ENCODE data around the gene SPATA9.
A peak's percentile ranks its signal among the peaks of the same experiment; 100 is the strongest.

The SPATA9 gene

GRCh38 chr5:95682891-95683290 is at the start of gene SPATA9:
Gene SPATA9, minus strand, starts transcription at chr5:95682991. Its CDS starts 137 bp downstream, at chr5:95682854.
- H3K4me3 ChIP-seq (ENCODE audit: low read depth in 1 of 2, low read length in 2 of 2): no peak within 1 kb of the TSS
- H3K27me3 ChIP-seq (ENCODE audit: control insufficient read depth in 1 of 2, insufficient read depth in 2 of 2, low read length in 2 of 2): no peaks in the 10 kb centered on the region
- H3K9ac ChIP-seq (ENCODE audit: low read depth in 1 of 2, low read length in 2 of 2): no peak within 1 kb of the TSS
- H3K4me1 ChIP-seq (ENCODE audit: control insufficient read depth in 1 of 2, insufficient read depth in 2 of 2, low read length in 2 of 2): no peaks in the 10 kb centered on the region
- no peak within 1 kb of the TSS for H3K27ac ChIP-seq (ENCODE audit: low read depth, low read length)
- no peaks in the 10 kb centered on the region for H3K9me3 ChIP-seq (ENCODE audit: control insufficient read depth in 1 of 2, low read length in 2 of 2)
- no peaks in the 10 kb centered on the region for H3K36me3 ChIP-seq (ENCODE audit: control insufficient read depth in 1 of 2, insufficient read depth in 2 of 2, low read length in 2 of 2)

GRCh38 chr5:95731571-95732554 is 49.1 kb upstream of the SPATA9 start:
- Histone ChIP-seq H3K36me3 (ENCODE audit: control insufficient read depth in 1 of 2, insufficient read depth in 2 of 2, low read length in 2 of 2) (no peaks in the 10 kb centered on the region), H3K4me1 (ENCODE audit: control insufficient read depth in 1 of 2, insufficient read depth in 2 of 2, low read length in 2 of 2) (peaks cover 51 to 60% of the 10 kb centered on the region in 2 donors), H3K27me3 (ENCODE audit: control insufficient read depth in 1 of 2, insufficient read depth in 2 of 2, low read length in 2 of 2) (no peaks in the 10 kb centered on the region), H3K9me3 (ENCODE audit: control insufficient read depth in 1 of 2, low read length in 2 of 2) (no peaks in the 10 kb centered on the region), H3K27ac (ENCODE audit: low read depth, low read length) (peak overlapping the region; percentile 82), H3K4me3 (ENCODE audit: low read depth in 1 of 2, low read length in 2 of 2) (peak overlapping the region; percentile 79 to 95), H3K9ac (ENCODE audit: low read depth in 1 of 2, low read length in 2 of 2) (peak overlapping the region; percentile 67 to 88)

GRCh38 chr5:95730730-95731570 is 48.2 kb upstream of the SPATA9 start, which contains the start of gene RHOBTB3:
Gene RHOBTB3, plus strand, starts transcription at chr5:95731336. Its CDS starts 347 bp downstream, at chr5:95731683.
- H3K4me1 ChIP-seq (ENCODE audit: control insufficient read depth in 1 of 2, insufficient read depth in 2 of 2, low read length in 2 of 2): peaks cover 48 to 60% of the 10 kb centered on the region in 2 donors
- no peaks in the 10 kb centered on the region for H3K36me3 ChIP-seq (ENCODE audit: control insufficient read depth in 1 of 2, insufficient read depth in 2 of 2, low read length in 2 of 2)
- no peaks in the 10 kb centered on the region for H3K27me3 ChIP-seq (ENCODE audit: control insufficient read depth in 1 of 2, insufficient read depth in 2 of 2, low read length in 2 of 2)
- H3K9me3 ChIP-seq (ENCODE audit: control insufficient read depth in 1 of 2, low read length in 2 of 2): no peaks in the 10 kb centered on the region
- H3K9ac ChIP-seq (ENCODE audit: low read depth in 1 of 2, low read length in 2 of 2): peak within 1 kb of the TSS; percentile 67 to 88
- H3K27ac ChIP-seq (ENCODE audit: low read depth, low read length): peak within 1 kb of the TSS; percentile 82
- peak within 1 kb of the TSS; percentile 79 to 95 for H3K4me3 ChIP-seq (ENCODE audit: low read depth in 1 of 2, low read length in 2 of 2)

- Histone ChIP-seq H3K36me3 (ENCODE audit: control insufficient read depth in 1 of 2, insufficient read depth in 2 of 2, low read length in 2 of 2) (no peaks in the 10 kb centered on the region), H3K27ac (ENCODE audit: low read depth, low read length) (peak overlapping the region; percentile 26), H3K9me3 (ENCODE audit: control insufficient read depth in 1 of 2, low read length in 2 of 2) (no peaks in the 10 kb centered on the region), H3K4me1 (ENCODE audit: control insufficient read depth in 1 of 2, insufficient read depth in 2 of 2, low read length in 2 of 2) (peaks cover 42 to 54% of the 10 kb centered on the region in 2 donors), H3K9ac (ENCODE audit: low read depth in 1 of 2, low read length in 2 of 2) (peak overlapping the region; percentile 67 to 88), H3K27me3 (ENCODE audit: control insufficient read depth in 1 of 2, insufficient read depth in 2 of 2, low read length in 2 of 2) (no peaks in the 10 kb centered on the region), H3K4me3 (ENCODE audit: low read depth in 1 of 2, low read length in 2 of 2) (peak overlapping the region; percentile 79 to 95)
Observed at GRCh38 chr5:95730011-95730700, 47.4 kb upstream of the SPATA9 start.

- Histone ChIP-seq H3K27ac (ENCODE audit: low read depth, low read length) (no peak overlapping the region), H3K9me3 (ENCODE audit: control insufficient read depth in 1 of 2, low read length in 2 of 2) (no peaks in the 10 kb centered on the region), H3K27me3 (ENCODE audit: control insufficient read depth in 1 of 2, insufficient read depth in 2 of 2, low read length in 2 of 2) (no peaks in the 10 kb centered on the region), H3K4me3 (ENCODE audit: low read depth in 1 of 2, low read length in 2 of 2) (no peak overlapping the region), H3K4me1 (ENCODE audit: control insufficient read depth in 1 of 2, insufficient read depth in 2 of 2, low read length in 2 of 2) (peaks cover 34 to 46% of the 10 kb centered on the region in 2 donors), H3K36me3 (ENCODE audit: control insufficient read depth in 1 of 2, insufficient read depth in 2 of 2, low read length in 2 of 2) (no peaks in the 10 kb centered on the region), H3K9ac (ENCODE audit: low read depth in 1 of 2, low read length in 2 of 2) (no peak overlapping the region)
Observed at GRCh38 chr5:95729115-95730010, 46.6 kb upstream of the SPATA9 start.

GRCh38 chr5:95728494-95729114 is 45.8 kb upstream of the SPATA9 start:
- no peak overlapping the region for H3K9ac ChIP-seq (ENCODE audit: low read depth in 1 of 2, low read length in 2 of 2)
- no peaks in the 10 kb centered on the region for H3K27me3 ChIP-seq (ENCODE audit: control insufficient read depth in 1 of 2, insufficient read depth in 2 of 2, low read length in 2 of 2)
- no peak overlapping the region for H3K4me3 ChIP-seq (ENCODE audit: low read depth in 1 of 2, low read length in 2 of 2)
- H3K4me1 ChIP-seq (ENCODE audit: control insufficient read depth in 1 of 2, insufficient read depth in 2 of 2, low read length in 2 of 2): peaks cover 28 to 40% of the 10 kb centered on the region in 2 donors
- H3K36me3 ChIP-seq (ENCODE audit: control insufficient read depth in 1 of 2, insufficient read depth in 2 of 2, low read length in 2 of 2): no peaks in the 10 kb centered on the region
- H3K9me3 ChIP-seq (ENCODE audit: control insufficient read depth in 1 of 2, low read length in 2 of 2): no peaks in the 10 kb centered on the region
- no peak overlapping the region for H3K27ac ChIP-seq (ENCODE audit: low read depth, low read length)

GRCh38 chr5:95727764-95728191 is 45.0 kb upstream of the SPATA9 start:
- H3K4me3 ChIP-seq (ENCODE audit: low read depth in 1 of 2, low read length in 2 of 2): no peak overlapping the region
- H3K4me1 ChIP-seq (ENCODE audit: control insufficient read depth in 1 of 2, insufficient read depth in 2 of 2, low read length in 2 of 2): peaks cover 19 to 39% of the 10 kb centered on the region in 2 donors
- no peak overlapping the region for H3K27ac ChIP-seq (ENCODE audit: low read depth, low read length)

GRCh38 chr5:95726811-95727763 is 44.3 kb upstream of the SPATA9 start:
- no peaks in the 10 kb centered on the region for H3K9me3 ChIP-seq (ENCODE audit: control insufficient read depth in 1 of 2, low read length in 2 of 2)
- no peaks in the 10 kb centered on the region for H3K27me3 ChIP-seq (ENCODE audit: control insufficient read depth in 1 of 2, insufficient read depth in 2 of 2, low read length in 2 of 2)
- peaks cover 19 to 39% of the 10 kb centered on the region in 2 donors for H3K4me1 ChIP-seq (ENCODE audit: control insufficient read depth in 1 of 2, insufficient read depth in 2 of 2, low read length in 2 of 2)
- no peaks in the 10 kb centered on the region for H3K36me3 ChIP-seq (ENCODE audit: control insufficient read depth in 1 of 2, insufficient read depth in 2 of 2, low read length in 2 of 2)
- H3K27ac ChIP-seq (ENCODE audit: low read depth, low read length): no peak overlapping the region
- no peak overlapping the region for H3K4me3 ChIP-seq (ENCODE audit: low read depth in 1 of 2, low read length in 2 of 2)
- H3K9ac ChIP-seq (ENCODE audit: low read depth in 1 of 2, low read length in 2 of 2): no peak overlapping the region

More at GRCh38 chr5:95727764-95728191, 45.0 kb upstream of the SPATA9 start:
- Histone ChIP-seq H3K27me3 (ENCODE audit: control insufficient read depth in 1 of 2, insufficient read depth in 2 of 2, low read length in 2 of 2) (no peaks in the 10 kb centered on the region), H3K9me3 (ENCODE audit: control insufficient read depth in 1 of 2, low read length in 2 of 2) (no peaks in the 10 kb centered on the region), H3K36me3 (ENCODE audit: control insufficient read depth in 1 of 2, insufficient read depth in 2 of 2, low read length in 2 of 2) (no peaks in the 10 kb centered on the region), H3K9ac (ENCODE audit: low read depth in 1 of 2, low read length in 2 of 2) (no peak overlapping the region)

Data from duodenal mucosa (tissue), 2 donors.